ENCODE results near the gene VPS54. TPM values are rescaled to one million over a fixed set of nuclear protein-coding genes. Genes with fewer than 3 reads are reported as not detected.
A peak's percentile ranks its signal among the peaks of the same experiment; 100 is the strongest.

Gene VPS54
- total and polyA plus RNA-seq, 9 of the 15 experiments (the other 6 are each of a cell fraction or from before 2014, with no cell fraction given) = 4.9 to 23.2 (median 13.2) TPM

DNA sequence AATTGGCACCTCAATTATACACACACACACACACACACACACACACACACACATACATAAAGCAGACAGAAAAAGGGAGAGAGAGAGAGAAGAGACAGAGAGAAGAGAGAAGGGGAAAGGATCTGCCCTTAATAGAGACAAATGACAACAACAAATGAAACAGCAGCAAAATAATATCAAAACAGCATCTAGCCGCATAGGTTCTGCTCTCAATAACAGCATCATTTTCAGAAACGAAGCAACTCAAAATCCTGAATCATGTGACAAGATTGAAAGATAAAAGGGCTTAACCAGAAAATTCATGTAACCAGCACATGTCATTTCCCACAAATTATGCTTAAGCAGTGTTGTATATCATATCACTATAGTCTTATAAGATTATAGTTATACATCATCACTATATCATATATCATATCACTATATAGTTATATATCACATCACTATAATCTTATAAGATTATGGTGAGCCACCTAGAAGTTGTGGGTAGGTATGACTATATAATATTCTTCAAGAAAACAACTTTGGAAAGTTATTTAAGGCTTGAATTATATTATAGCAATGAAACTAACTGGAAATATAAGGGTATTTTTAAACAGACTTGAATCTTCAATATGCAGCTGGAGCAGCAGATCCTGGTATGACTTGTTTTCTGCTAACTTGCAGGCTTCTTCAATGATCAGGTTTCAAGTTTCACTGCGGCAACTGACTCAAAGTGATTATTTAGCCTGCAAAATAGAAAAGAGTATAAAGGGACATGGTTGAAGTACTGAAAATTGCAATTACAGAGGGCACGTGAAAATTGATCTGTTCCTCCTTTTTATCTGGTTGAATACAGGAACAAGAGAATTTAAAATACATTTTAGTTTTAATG, 16.1 kb upstream of the VPS54 start (continued):
- TF ChIP-seq, protein P1, sequence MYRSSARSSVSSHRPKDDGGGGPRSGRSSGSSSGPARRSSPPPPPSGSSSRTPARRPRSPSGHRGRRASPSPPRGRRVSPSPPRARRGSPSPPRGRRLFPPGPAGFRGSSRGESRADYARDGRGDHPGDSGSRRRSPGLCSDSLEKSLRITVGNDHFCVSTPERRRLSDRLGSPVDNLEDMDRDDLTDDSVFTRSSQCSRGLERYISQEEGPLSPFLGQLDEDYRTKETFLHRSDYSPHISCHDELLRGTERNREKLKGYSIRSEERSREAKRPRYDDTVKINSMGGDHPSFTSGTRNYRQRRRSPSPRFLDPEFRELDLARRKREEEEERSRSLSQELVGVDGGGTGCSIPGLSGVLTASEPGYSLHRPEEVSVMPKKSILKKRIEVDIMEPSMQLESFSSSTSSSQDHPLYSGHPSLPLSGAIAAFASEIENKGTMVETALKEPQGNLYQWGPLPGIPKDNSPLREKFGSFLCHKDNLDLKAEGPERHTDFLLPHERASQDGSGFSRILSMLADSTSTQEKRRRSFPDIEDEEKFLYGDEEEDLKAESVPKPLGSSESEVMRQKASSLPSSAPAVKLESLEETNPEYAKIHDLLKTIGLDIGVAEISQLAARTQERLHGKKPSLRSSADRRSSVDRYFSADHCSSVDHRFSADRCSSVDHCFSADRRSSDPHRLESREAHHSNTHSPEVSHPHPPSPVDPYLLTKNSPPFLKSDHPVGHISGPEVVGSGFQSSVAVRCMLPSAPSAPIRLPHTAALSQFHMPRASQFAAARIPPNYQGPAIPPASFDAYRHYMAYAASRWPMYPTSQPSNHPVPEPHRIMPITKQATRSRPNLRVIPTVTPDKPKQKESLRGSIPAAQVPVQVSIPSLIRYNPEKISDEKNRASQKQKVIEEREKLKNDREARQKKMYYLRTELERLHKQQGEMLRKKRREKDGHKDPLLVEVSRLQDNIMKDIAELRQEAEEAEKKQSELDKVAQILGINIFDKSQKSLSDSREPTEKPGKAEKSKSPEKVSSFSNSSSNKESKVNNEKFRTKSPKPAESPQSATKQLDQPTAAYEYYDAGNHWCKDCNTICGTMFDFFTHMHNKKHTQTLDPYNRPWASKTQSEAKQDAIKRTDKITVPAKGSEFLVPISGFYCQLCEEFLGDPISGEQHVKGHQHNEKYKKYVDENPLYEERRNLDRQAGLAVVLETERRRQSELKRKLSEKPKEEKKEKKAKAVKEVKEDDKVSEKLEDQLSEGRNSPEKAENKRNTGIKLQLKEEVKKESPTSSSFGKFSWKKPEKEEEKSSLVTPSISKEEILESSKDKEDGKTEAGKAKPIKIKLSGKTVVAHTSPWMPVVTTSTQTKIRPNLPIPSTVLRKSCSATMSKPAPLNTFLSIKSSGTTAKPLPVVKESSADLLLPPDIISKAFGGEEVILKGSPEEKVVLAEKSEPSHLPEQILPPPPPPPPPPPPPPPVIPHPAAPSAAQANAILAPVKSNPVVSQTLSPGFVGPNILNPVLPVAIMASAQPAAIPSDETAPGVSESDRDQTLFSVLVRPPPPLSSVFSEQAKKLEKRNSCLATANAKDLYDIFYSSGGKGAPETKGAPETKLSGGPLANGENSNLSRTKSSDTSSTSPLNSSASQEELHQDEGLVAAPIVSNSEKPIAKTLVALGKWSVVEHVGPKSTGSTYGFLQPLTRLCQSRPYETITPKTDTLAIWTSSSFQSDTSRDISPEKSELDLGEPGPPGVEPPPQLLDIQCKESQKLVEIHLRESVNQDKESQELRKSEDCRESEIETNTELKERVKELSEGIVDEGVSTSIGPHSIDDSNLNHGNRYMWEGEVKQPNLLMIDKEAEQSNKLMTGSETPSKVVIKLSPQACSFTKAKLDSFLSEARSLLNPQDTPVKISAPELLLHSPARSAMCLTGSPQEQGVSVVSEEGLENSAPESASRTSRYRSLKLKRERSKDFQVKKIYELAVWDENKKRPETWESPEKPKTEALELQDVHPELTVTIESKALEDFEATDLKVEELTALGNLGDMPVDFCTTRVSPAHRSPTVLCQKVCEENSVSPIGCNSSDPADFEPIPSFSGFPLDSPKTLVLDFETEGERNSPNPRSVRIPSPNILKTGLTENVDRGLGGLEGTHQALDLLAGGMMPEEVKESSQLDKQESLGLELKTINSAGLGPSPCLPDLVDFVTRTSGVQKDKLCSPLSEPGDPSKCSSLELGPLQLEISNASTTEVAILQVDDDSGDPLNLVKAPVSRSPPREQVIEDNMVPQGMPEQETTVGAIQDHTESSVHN (IDR thresholded peaks at IDR 0.05; ENCODE audit: borderline replicate concordance in 1 of 2, low read depth in 1 of 2) = no peak
- TF ChIP-seq ARID1B (IDR thresholded peaks at IDR 0.05) (no peak), TAF9B (IDR thresholded peaks at IDR 0.05; ENCODE audit: partially characterized antibody) (no peak), HDGF (IDR thresholded peaks at IDR 0.05) (no peak), TRIM24 (IDR thresholded peaks at IDR 0.05) (0 out of 4 replicates have a peak, but pooled peaks of 1 of the 2 experiments have one; percentile 11), SRSF1 (IDR thresholded peaks at IDR 0.05; ENCODE audit: low read depth, low read length) (no peak), CEBPG (CRISPR knock-in tag; IDR thresholded peaks at IDR 0.05) (no peak), CEBPG (tag; conservative IDR thresholded peaks at IDR 0.05 in 1 of 2, IDR thresholded peaks at IDR 0.05 in 1 of 2) (no peak), TAF15 (IDR thresholded peaks at IDR 0.05; ENCODE audit: low read depth, low read length) (no peak), ZNF384 (IDR thresholded peaks at IDR 0.05; ENCODE audit: low read depth, low read length) (no peak), RBM22 (IDR thresholded peaks at IDR 0.05; ENCODE audit: low read depth, low read length, poor library complexity, severe bottlenecking) (no peak), RAD51 (IDR thresholded peaks at IDR 0.05; ENCODE audit: borderline replicate concordance, low read depth) (peak; percentile 27; the same call in 1 of the 2 replicates), PHF8 (IDR thresholded peaks at IDR 0.05; ENCODE audit: borderline replicate concordance, low read length) (no peak)

Measured in K562 (cell line).